ENCODE data around the gene CCDC57.

GRCh38 chr17:82221341-82221902 lies 8.8 kb upstream of the CCDC57 start:
- TF ChIP-seq CTCF (IDR thresholded peaks at IDR 0.05) (no peak), EZH2 (IDR thresholded peaks at IDR 0.05) (no peak), EZH2phosphoT487 (IDR thresholded peaks at IDR 0.05) (no peak)
